ENCODE measurements around the gene FRMD1.

FRMD1 gene

DNA sequence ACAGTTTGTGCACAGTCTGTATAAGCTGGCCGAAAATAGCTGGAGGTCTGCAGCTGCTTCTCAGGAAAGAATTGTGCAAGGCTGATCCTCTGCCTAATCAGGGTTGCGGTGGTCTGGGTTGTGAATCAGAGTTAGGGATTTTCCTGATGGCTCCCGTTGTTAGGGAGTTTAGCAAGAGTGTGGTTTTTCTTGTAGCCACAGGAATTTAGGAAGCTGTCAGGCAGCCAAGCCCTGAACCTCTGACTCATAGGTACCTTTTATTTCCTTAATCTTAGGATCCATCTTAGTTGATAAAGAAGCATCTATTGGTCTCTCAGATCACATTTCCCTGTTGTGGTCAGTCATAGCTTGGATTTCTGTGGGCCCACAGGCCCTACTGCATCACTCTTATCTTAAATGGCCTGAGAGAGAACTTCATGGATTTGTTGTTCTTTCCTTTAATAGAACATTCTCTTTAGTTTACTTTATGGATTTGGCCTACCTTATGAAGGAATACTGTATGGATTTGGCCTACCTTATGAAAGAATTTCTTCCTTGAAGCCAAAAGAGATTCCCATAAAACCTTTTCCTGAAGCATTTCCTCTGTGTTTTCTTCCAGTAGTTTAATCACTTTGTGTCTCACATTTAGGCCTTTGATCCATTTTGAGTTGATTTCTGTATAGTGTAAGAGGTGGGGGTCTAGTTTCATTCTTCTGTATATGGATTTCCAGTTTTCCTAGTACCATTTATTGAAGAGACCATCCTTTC, 71.2 kb downstream of the FRMD1 start:
- no peak overlapping the region for H3K4me3 ChIP-seq (ENCODE audit: low read depth, low read length)
- peaks cover 9% of the 10 kb centered on the region for H3K4me1 ChIP-seq (ENCODE audit: control insufficient read depth, insufficient read depth, low read length, unreplicated experiment)
- H3K27ac ChIP-seq (ENCODE audit: low read depth, low read length): peak overlapping the region; percentile 83

DNA sequence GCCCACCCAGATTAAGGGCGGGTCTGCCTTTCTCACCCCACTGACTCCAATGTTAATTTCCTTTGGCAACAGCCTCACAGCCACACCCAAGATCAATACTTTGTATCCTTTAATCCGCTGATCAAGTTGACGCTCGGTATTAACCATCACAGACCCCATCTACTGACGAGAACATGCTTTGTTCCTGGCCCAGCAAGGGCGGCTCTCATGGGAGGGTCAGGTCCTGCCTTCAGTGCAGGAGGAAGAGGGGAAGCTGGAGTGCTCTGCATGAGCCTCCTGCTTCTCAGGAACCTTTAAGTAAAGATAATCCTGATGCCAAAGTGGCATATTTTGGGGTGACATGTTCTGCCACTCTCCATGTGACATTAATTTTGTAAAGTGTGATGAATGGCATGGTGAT, 73.2 kb downstream of the FRMD1 start:
- Histone ChIP-seq H3K36me3 (ENCODE audit: insufficient read depth, low read length) (no peaks in the 10 kb centered on the region), H3K27me3 (ENCODE audit: insufficient read depth, low read length) (peaks cover 14% of the 10 kb centered on the region), H3K4me1 (ENCODE audit: control insufficient read depth, insufficient read depth, low read length, unreplicated experiment) (peaks cover 9% of the 10 kb centered on the region), H3K4me3 (ENCODE audit: low read depth, low read length) (no peak overlapping the region), H3K79me2 (ENCODE audit: control insufficient read depth, insufficient read depth, low read length, unreplicated experiment) (no peaks in the 10 kb centered on the region), H2AFZ (ENCODE audit: low read length, unreplicated experiment) (no peak overlapping the region), H3K27ac (ENCODE audit: low read depth, low read length) (no peak overlapping the region)

More for the DNA sequence above, 71.2 kb downstream of the FRMD1 start:
- Histone ChIP-seq H3K79me2 (ENCODE audit: control insufficient read depth, insufficient read depth, low read length, unreplicated experiment) (no peaks in the 10 kb centered on the region), H2AFZ (ENCODE audit: low read length, unreplicated experiment) (no peak overlapping the region), H3K36me3 (ENCODE audit: insufficient read depth, low read length) (no peaks in the 10 kb centered on the region), H3K27me3 (ENCODE audit: insufficient read depth, low read length) (peaks cover 14% of the 10 kb centered on the region)

DNA sequence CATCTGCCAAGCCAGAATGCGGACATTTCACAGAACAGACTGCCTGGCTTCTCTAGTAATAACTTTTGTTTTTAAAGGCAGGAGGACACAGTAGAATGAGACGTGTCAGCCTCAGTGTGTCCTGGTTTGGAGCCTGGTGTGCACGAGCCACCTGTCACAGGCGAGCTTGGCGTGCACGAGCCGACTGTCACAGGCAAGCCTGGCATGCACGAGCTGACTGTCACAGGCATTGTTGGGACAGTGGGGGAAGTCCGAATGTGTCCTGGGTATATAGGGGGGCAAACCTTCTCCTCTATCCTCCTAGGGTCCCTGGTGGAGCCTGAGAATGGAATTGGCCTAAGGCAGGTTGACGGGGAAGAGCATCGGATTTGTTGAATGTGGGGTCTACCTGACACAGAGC, 74.1 kb downstream of the FRMD1 start:
- H3K27me3 ChIP-seq (ENCODE audit: insufficient read depth, low read length): peaks cover 14% of the 10 kb centered on the region
- H3K4me1 ChIP-seq (ENCODE audit: control insufficient read depth, insufficient read depth, low read length, unreplicated experiment): peaks cover 9% of the 10 kb centered on the region
- H3K4me3 ChIP-seq (ENCODE audit: low read depth, low read length): no peak overlapping the region
- H3K27ac ChIP-seq (ENCODE audit: low read depth, low read length): no peak overlapping the region
- H3K36me3 ChIP-seq (ENCODE audit: insufficient read depth, low read length): no peaks in the 10 kb centered on the region
- H3K79me2 ChIP-seq (ENCODE audit: control insufficient read depth, insufficient read depth, low read length, unreplicated experiment): no peaks in the 10 kb centered on the region
- H2AFZ ChIP-seq (ENCODE audit: low read length, unreplicated experiment): no peak overlapping the region

DNA sequence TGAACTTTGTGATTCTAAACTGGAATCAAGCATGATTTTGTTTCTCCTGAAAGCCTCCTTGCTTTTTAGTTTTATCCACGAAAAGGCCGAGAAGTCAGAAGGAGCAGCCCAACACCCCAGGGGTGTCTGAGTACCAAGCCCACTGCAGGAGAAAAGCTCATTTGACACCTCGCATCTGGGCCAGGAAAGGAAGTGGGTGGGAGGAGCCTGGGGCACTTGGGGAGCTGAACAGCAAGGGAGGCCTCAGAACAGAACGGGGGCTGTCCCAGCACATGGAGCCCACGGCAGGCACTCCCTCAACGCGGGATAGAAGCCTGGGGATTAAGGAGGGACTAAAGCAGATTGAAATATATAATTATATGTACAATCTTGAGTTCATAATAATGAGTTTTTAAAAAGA, 75.0 kb downstream of the FRMD1 start:
- H3K27me3 ChIP-seq (ENCODE audit: insufficient read depth, low read length): peaks cover 17% of the 10 kb centered on the region
- no peak overlapping the region for H3K27ac ChIP-seq (ENCODE audit: low read depth, low read length)
- H3K36me3 ChIP-seq (ENCODE audit: insufficient read depth, low read length): no peaks in the 10 kb centered on the region
- H2AFZ ChIP-seq (ENCODE audit: low read length, unreplicated experiment): no peak overlapping the region
- H3K79me2 ChIP-seq (ENCODE audit: control insufficient read depth, insufficient read depth, low read length, unreplicated experiment): no peaks in the 10 kb centered on the region
- no peak overlapping the region for H3K4me3 ChIP-seq (ENCODE audit: low read depth, low read length)
- peaks cover 9% of the 10 kb centered on the region for H3K4me1 ChIP-seq (ENCODE audit: control insufficient read depth, insufficient read depth, low read length, unreplicated experiment)

Data from ACC112 (cell line).